ENCODE data around the gene ISX.

The ISX gene

GRCh38 chr22:35053060-35053835 is 12.7 kb upstream of the ISX start:
- no peak for DNase-seq

GRCh38 chr22:35054064-35054463 is 11.9 kb upstream of the ISX start:
- DNase-seq: no peak

- DNase-seq: no peak
Measured at GRCh38 chr22:35056486-35056885, 9.5 kb upstream of the ISX start.

GRCh38 chr22:35057155-35057554 is 8.8 kb upstream of the ISX start:
- DNase-seq: no peak

DNA sequence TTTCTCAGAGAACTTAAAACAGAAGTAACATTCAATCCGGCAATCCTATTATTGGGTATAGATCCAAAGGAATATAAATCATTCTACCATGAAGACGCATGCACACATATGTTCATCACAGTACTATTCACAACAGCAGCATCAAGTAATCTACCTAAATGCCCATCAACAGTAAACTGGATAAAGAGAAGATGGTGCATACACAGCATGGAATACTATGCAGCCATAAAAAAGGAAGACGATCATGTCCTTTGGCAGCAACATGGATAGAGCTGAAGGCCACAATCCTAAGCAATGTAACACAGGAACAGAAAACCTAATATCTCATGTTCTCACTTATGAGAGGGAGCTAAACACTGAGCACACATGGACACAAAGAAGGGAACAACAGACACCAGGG is 6.3 kb upstream of the ISX start:
- no peak for DNase-seq

- no peak for DNase-seq
Measured at GRCh38 chr22:35064664-35065063, 1.3 kb upstream of the ISX start.

GRCh38 chr22:35065183-35065582 is 775 bp upstream of the ISX start:
- no peak for DNase-seq

- DNase-seq: no peak
Measured at GRCh38 chr22:35066768-35067167, 810 bp downstream of the ISX start.

- no peak for DNase-seq
Measured at GRCh38 chr22:35069541-35069940, 3.6 kb downstream of the ISX start.

GRCh38 chr22:35070451-35071093 is 4.6 kb downstream of the ISX start:
- DNase-seq: no peak

DNA sequence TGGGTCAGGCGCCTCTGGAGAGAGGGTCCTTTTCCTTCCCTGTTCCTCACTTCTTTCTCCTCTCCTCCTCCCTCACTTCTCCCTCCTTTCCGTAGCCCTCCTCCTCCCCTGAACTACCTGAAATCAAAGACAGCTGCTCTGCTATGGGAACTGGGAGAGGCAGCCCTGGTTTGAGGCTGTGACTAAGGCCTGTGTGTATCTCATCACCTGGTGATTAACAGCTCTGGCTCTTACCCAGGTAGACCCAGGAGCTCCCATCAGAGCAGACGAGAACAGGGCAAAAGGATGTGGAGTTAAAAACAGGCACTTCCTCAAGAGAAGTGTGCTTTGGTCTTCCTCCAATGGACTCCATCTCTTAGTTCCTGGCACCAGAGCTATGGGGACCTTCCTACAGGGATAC is 5.8 kb downstream of the ISX start:
- DNase-seq: no peak

- no peak for DNase-seq
Measured at GRCh38 chr22:35072925-35073324, 7.0 kb downstream of the ISX start.

DNA sequence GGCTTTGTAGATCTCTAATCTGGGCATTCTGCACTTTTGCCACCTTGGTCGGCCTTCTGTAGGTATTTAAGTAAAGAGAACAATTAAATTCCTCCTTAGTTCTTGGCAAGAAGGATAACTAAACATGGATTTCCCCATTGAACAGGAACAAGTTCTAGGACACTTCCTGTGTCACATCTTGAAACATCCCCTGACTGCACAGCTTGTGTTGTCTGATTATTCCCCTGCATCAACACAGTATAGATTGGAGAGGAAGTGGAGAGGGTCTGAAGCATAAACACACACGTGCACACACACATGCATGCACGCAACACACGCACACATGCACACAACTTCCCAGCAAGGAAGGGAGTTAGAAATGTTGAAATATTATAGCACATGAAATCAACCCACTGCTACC is 8.6 kb downstream of the ISX start:
- DNase-seq: no peak

- DNase-seq: no peak
Measured at GRCh38 chr22:35076630-35077029, 10.7 kb downstream of the ISX start.

DNA sequence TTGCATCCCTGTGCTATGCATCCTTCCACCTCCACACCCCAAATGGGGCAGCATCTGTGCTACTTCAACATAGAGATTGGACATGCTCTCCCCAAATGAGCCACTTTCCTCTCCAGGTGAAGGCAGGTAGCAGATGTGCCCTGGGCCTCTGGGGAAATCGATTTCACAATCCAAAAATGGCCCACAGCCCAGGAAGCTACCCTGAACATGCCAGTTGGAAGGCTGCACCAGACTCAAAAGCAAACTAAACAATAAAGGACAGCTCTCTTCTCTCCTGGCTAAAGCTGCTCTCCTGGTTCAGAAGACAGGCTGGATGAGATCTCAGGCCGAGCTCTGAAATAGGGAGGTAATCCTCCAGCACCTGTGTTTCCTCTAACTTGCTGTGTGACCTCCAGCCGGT is 19.7 kb downstream of the ISX start:
- DNase-seq: no peak

DNA sequence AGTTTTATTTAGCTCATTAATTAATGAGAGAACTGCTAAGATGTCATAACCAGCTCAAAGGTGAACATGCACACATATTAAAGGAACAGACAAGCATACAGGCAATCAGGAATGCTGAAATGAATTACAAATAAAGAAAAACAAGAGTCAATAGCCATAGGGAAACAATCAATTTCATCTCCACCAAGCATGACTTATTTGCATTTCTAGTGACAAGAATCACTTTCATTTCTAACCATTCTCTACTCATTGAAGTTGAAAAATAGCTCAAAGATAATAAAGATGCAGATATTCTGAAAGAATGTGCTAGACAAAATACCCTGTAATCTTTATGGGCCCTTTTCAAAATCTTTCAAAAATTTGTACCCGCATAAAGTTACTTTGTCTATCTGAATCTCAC is 23.2 kb downstream of the ISX start:
- DNase-seq: no peak

DNA sequence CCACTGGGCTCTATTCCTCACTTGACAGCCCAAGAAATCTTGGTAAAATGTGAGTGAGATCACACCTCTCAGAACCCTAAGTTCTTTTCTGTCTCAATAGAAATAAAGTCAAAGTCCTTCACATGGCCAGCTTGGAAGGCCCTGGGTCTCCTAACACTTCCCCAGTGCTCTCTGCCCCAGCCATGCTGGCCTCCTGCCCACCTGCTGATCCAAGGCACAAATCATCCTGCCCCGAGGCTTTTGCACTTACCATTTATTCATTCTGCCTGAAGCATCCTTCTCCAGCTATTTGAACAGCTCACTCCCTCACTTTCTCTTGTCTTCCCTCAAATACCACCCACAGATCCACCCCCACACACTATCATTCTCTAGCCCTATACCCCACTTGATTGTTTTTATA is 26.4 kb downstream of the ISX start:
- no peak for DNase-seq

GRCh38 chr22:35098921-35099320 is 33.0 kb downstream of the ISX start:
- no peak for DNase-seq

GRCh38 chr22:35099883-35100282 is 33.9 kb downstream of the ISX start:
- DNase-seq: no peak

GRCh38 chr22:35102663-35103062 is 36.7 kb downstream of the ISX start:
- no peak for DNase-seq

GRCh38 chr22:35103761-35104160 is 37.8 kb downstream of the ISX start:
- no peak for DNase-seq

GRCh38 chr22:35104491-35104890 is 38.5 kb downstream of the ISX start:
- DNase-seq: no peak

GRCh38 chr22:35109616-35110015 is 43.7 kb downstream of the ISX start:
- DNase-seq: no peak

GRCh38 chr22:35111244-35111643 is 45.3 kb downstream of the ISX start:
- DNase-seq: no peak

- no peak for DNase-seq
Measured at GRCh38 chr22:35113341-35113740, 47.4 kb downstream of the ISX start.

All from stimulated activated CD4-positive, alpha-beta T cell treated with anti-CD3 and anti-CD28 coated beads, Interleukin-4, amount 100 ng/mL, for 1 hour (primary cell).